H9 (cell line): ENCODE results near the gene AP2A2. TPM values are rescaled to one million over a fixed set of nuclear protein-coding genes. Genes with fewer than 3 reads are reported as not detected.

Experiments used
- DNase-seq: peaks from one replicate; pipeline ENCODE4 v3.0.0-alpha.2; 2017
- H2AFZ ChIP-seq: one replicate; pipeline ENCODE4 v1.6.1; 2013; ENCODE audit warnings: mild to moderate bottlenecking, low read length, control low read depth, moderate library complexity
- H2AK5ac ChIP-seq: 2 replicates; pipeline ENCODE4 v1.6.1; 2013; ENCODE audit warnings: low read length, control low read depth, mixed read lengths; ENCODE audit not compliant: insufficient read length
- H2BK120ac ChIP-seq: one replicate; pipeline ENCODE4 v1.6.1; 2013; ENCODE audit warnings: low read depth, mild to moderate bottlenecking, low read length, control low read depth, inconsistent platforms; ENCODE audit not compliant: poor library complexity, severe bottlenecking
- H2BK12ac ChIP-seq: 2 replicates; pipeline ENCODE4 v1.6.1; 2013; ENCODE audit warnings: low read length, control low read depth, mixed read lengths, low read depth; ENCODE audit not compliant: insufficient read length
- H2BK15ac ChIP-seq: 2 replicates; pipeline ENCODE4 v1.6.1; 2013; ENCODE audit warnings: low read depth, low read length, control low read depth
- H2BK20ac ChIP-seq: one replicate; pipeline ENCODE4 v1.6.1; 2013; ENCODE audit warnings: low read depth, mild to moderate bottlenecking, low read length, control low read depth, inconsistent platforms; ENCODE audit not compliant: poor library complexity, severe bottlenecking
- H2BK5ac ChIP-seq: 2 replicates; pipeline ENCODE4 v1.6.1; 2013; ENCODE audit warnings: low read length, control low read depth, mixed read lengths; ENCODE audit not compliant: insufficient read length
- H3K14ac ChIP-seq: 2 replicates; pipeline ENCODE4 v1.6.1; 2013; ENCODE audit warnings: low read length, control low read depth; ENCODE audit not compliant: insufficient read depth
- H3K18ac ChIP-seq: 2 replicates; pipeline ENCODE4 v1.6.1; 2013; ENCODE audit warnings: low read depth, mild to moderate bottlenecking, mixed read lengths, low read length, control low read depth; ENCODE audit not compliant: insufficient read length
- H3K23ac ChIP-seq: 2 replicates; pipeline ENCODE4 v1.6.1; 2013; ENCODE audit warnings: low read length, control low read depth, mixed read lengths, low read depth; ENCODE audit not compliant: insufficient read length
- H3K23me2 ChIP-seq: 2 replicates; pipeline ENCODE4 v1.6.1; 2013; ENCODE audit warnings: low read depth, mild to moderate bottlenecking, mixed read lengths, low read length, control low read depth; ENCODE audit not compliant: insufficient read length, poor library complexity, severe bottlenecking
- H3K27ac ChIP-seq: 2 replicates; pipeline ENCODE4 v1.5.1; 2013; ENCODE audit warnings: low read length, control low read depth, mixed read lengths, low read depth; ENCODE audit not compliant: insufficient read length
- H3K27me3 ChIP-seq: 2 replicates; pipeline ENCODE4 v1.6.1; 2013; ENCODE audit warnings: low read length, control low read depth, inconsistent platforms; ENCODE audit not compliant: insufficient read depth
- H3K4ac ChIP-seq: 2 replicates; pipeline ENCODE4 v1.6.1; 2013; ENCODE audit warnings: low read depth, mild to moderate bottlenecking, control low read depth, inconsistent platforms, low read length, moderate library complexity
- H3K4me1 ChIP-seq: 2 replicates; pipeline ENCODE4 v1.6.1; 2013; ENCODE audit warnings: low read length, control low read depth, inconsistent platforms; ENCODE audit not compliant: insufficient read depth
- H3K4me2 ChIP-seq: 2 replicates; pipeline ENCODE4 v1.6.1; 2013; ENCODE audit warnings: low read length, control low read depth, mixed read lengths; ENCODE audit not compliant: insufficient read length, insufficient read depth
- H3K56ac ChIP-seq: 2 replicates; pipeline ENCODE4 v1.6.1; 2013; ENCODE audit warnings: low read depth, mild to moderate bottlenecking, mixed read lengths, low read length, control low read depth; ENCODE audit not compliant: insufficient read length
- H3K79me1 ChIP-seq: 2 replicates; pipeline ENCODE4 v1.6.1; 2013; ENCODE audit warnings: low read depth, mild to moderate bottlenecking, moderate library complexity, low read length, control low read depth, inconsistent platforms; ENCODE audit not compliant: insufficient read depth, poor library complexity, severe bottlenecking
- H3K79me2 ChIP-seq: 2 replicates; pipeline ENCODE4 v1.6.1; 2013; ENCODE audit warnings: low read length, control low read depth, inconsistent platforms; ENCODE audit not compliant: insufficient read depth
- H3K9ac ChIP-seq: 2 replicates; pipeline ENCODE4 v1.6.1; 2013; ENCODE audit warnings: low read length, control low read depth, mixed read lengths; ENCODE audit not compliant: insufficient read length; ENCODE audit errors: extremely low read depth
- H3K9me3 ChIP-seq: one replicate; pipeline ENCODE4 v1.6.1; 2013; ENCODE audit warnings: low read depth, low read length, inconsistent platforms; ENCODE audit not compliant: control insufficient read depth
- H3T11ph ChIP-seq: one replicate; pipeline ENCODE4 v1.6.1; 2013; ENCODE audit warnings: mild to moderate bottlenecking, low read length, control low read depth, inconsistent platforms
- H4K20me1 ChIP-seq: one replicate; pipeline ENCODE4 v1.6.1; 2013; ENCODE audit not compliant: control insufficient read depth, insufficient read length, insufficient read depth
- H4K5ac ChIP-seq: 2 replicates; pipeline ENCODE4 v1.6.1; 2013; ENCODE audit warnings: low read depth, mild to moderate bottlenecking, mixed read lengths, low read length, control low read depth; ENCODE audit not compliant: insufficient read length
- H4K8ac ChIP-seq: replicated peaks from 2 replicates; pipeline ENCODE4 v1.6.1; 2013; ENCODE audit warnings: low read length, control low read depth, mixed read lengths, low read depth; ENCODE audit not compliant: insufficient read length
- H4K91ac ChIP-seq: 2 replicates; pipeline ENCODE4 v1.6.1; 2013; ENCODE audit warnings: low read depth, mild to moderate bottlenecking, moderate library complexity, mixed read lengths, low read length, control low read depth; ENCODE audit not compliant: insufficient read length
- H3K27ac Mint-ChIP-seq, 3 experiments: 2 replicates in 2 of 3; 3 replicates in 1 of 3; pipeline ENCODE4 v1.8.0; 2020 to 2021; ENCODE audit warnings: mixed read lengths in 3 of 3, mild to moderate bottlenecking in 1 of 3, moderate library complexity in 1 of 3
- H3K27me3 Mint-ChIP-seq: 2 replicates; pipeline ENCODE4 v1.8.0; 2021; ENCODE audit warnings: low read depth, mild to moderate bottlenecking, moderate library complexity, mixed read lengths
- H3K36me3 Mint-ChIP-seq, 3 experiments: 2 replicates in 2 of 3; 3 replicates in 1 of 3; pipeline ENCODE4 v1.8.0; 2020 to 2021; ENCODE audit warnings: low read depth in 3 of 3, mixed read lengths in 3 of 3; ENCODE audit not compliant: insufficient read depth in 1 of 3
- H3K4me1 Mint-ChIP-seq, 2 experiments: 2 replicates each; pipeline ENCODE4 v1.8.0; 2020; ENCODE audit warnings: mixed read lengths in 2 of 2
- H3K4me3 Mint-ChIP-seq, 2 experiments: 2 replicates in 1 of 2; 3 replicates in 1 of 2; pipeline ENCODE4 v1.8.0; 2020 to 2021; ENCODE audit warnings: mild to moderate bottlenecking in 2 of 2, mixed read lengths in 2 of 2, moderate library complexity in 1 of 2
- H3K9me3 Mint-ChIP-seq, 2 experiments: 2 replicates in 1 of 2; 3 replicates in 1 of 2; pipeline ENCODE4 v1.8.0; 2020; ENCODE audit warnings: mild to moderate bottlenecking in 2 of 2, mixed read lengths in 2 of 2, moderate library complexity in 1 of 2
- WGBS: extraction: QIAGEN DNeasy Blood & Tissue Kit; methylation state at CpG from one replicate; pipeline ENCODE4 v1.1.7; 2013; ENCODE audit warnings: missing lambda C conversion rate, low lambda C conversion rate, mixed read lengths; ENCODE audit not compliant: insufficient read length; ENCODE audit errors: extremely low coverage; 5-methylcytosine and 5-hydroxymethylcytosine counted together
- total RNA-seq: library from RNA; stranded (reverse); gene quantifications from 2 replicates; pipeline ENCODE4 v1.2.1, GENCODE V29; 2021
- TF ChIP-seq, protein P1 (sequence below): fragments of 200-600 bp; sonication (generic); conservative IDR thresholded peaks from 3 replicates; pipeline ENCODE4 v1.8.0; 2021; ENCODE audit warnings: antibody characterized with exemption, mild to moderate bottlenecking

AP2A2 gene
- total RNA-seq, 1 experiment from 2014 or later, result 53.7 TPM

DNA sequence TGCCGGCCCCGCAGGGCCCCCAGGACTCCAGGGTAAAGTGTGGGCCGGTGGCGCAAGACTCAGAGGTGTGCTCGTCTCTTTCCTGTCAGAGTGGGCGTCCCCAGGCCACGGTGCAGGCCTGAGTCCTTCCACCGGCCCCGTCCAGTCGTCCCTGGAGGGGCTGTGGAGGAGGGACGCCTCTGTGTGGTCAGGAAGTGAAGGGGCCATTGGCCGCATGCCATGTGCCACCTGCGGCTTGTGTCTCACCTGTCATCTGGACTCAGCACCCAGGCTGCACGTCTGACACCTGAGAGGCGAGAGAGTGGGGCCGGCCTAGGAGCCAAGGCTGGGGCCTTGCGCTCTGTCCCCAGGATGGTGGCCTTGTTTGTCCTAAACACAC, 85.6 kb downstream of the AP2A2 start:
- H2BK5ac ChIP-seq, result no peak overlapping the region
- H3K56ac ChIP-seq, result no peak overlapping the region
- H3K4me2 ChIP-seq, result no peak overlapping the region
- no peaks in the 10 kb centered on the region for H3K23me2 ChIP-seq
- no peak overlapping the region for H2BK12ac ChIP-seq
- no peak overlapping the region for H3K4ac ChIP-seq
- no peak overlapping the region for H3K27ac Mint-ChIP-seq
- no peak overlapping the region for H2AK5ac ChIP-seq
- peaks cover 6% of the 10 kb centered on the region; the same call in 1 of the 2 replicates for H3K27me3 Mint-ChIP-seq
- H3K27ac ChIP-seq, result no peak overlapping the region
- WGBS, result no CpG with 5 or more reads among the region's 17 CpGs
- no peaks in the 10 kb centered on the region for H3K27me3 ChIP-seq
- H3K18ac ChIP-seq, result no peak overlapping the region
- no peaks in the 10 kb centered on the region for H3K4me1 ChIP-seq
- no peaks in the 10 kb centered on the region for H3K79me1 ChIP-seq
- no peak overlapping the region for H2BK120ac ChIP-seq
- no peak overlapping the region for H4K5ac ChIP-seq
- no peak overlapping the region for H3K23ac ChIP-seq
- H3K79me2 ChIP-seq, result no peaks in the 10 kb centered on the region
- H4K8ac ChIP-seq, result no peak overlapping the region
- no peak overlapping the region for H2BK20ac ChIP-seq
- H3K9ac ChIP-seq, result no peak overlapping the region
- no peak overlapping the region for H2AFZ ChIP-seq
- H3K4me1 Mint-ChIP-seq, result no peaks in the 10 kb centered on the region
- H2BK15ac ChIP-seq, result no peak overlapping the region
- H4K91ac ChIP-seq, result no peak overlapping the region
- TF ChIP-seq, protein P1, sequence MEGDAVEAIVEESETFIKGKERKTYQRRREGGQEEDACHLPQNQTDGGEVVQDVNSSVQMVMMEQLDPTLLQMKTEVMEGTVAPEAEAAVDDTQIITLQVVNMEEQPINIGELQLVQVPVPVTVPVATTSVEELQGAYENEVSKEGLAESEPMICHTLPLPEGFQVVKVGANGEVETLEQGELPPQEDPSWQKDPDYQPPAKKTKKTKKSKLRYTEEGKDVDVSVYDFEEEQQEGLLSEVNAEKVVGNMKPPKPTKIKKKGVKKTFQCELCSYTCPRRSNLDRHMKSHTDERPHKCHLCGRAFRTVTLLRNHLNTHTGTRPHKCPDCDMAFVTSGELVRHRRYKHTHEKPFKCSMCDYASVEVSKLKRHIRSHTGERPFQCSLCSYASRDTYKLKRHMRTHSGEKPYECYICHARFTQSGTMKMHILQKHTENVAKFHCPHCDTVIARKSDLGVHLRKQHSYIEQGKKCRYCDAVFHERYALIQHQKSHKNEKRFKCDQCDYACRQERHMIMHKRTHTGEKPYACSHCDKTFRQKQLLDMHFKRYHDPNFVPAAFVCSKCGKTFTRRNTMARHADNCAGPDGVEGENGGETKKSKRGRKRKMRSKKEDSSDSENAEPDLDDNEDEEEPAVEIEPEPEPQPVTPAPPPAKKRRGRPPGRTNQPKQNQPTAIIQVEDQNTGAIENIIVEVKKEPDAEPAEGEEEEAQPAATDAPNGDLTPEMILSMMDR, result no peak
- H3K36me3 Mint-ChIP-seq, result peaks cover 18 to 42% (median 31%) of the 10 kb centered on the region in 3 experiments; a peak in 6 of 7 replicates
- H4K20me1 ChIP-seq, result no peaks in the 10 kb centered on the region
- H3K14ac ChIP-seq, result no peak overlapping the region
- no peak overlapping the region for H3T11ph ChIP-seq
- no peak for DNase-seq
- H3K4me3 Mint-ChIP-seq, result no peak overlapping the region
- H3K9me3 Mint-ChIP-seq, result peaks cover 0 to 4% of the 10 kb centered on the region in 2 experiments; a peak in 2 of 5 replicates
- H3K9me3 ChIP-seq, result no peaks in the 10 kb centered on the region
